SK-N-SH (cell line): ENCODE data around the gene CLEC3A.

ENCODE experiments used
- ELF1 ChIP-seq: IDR thresholded peaks from 2 replicates; pipeline ENCODE4 v1.4.0; 2012
- EP300 ChIP-seq, 2 experiments: IDR thresholded peaks; 2 replicates each; pipeline versions ENCODE4 v1.4.0 to v1.6.1; 2012; ENCODE audit warnings: borderline replicate concordance in 1 of 2, low read depth in 1 of 2, low read length in 1 of 2
- EZH2phosphoT487 ChIP-seq: fragments of 200-600 bp; sonication (generic); IDR thresholded peaks from 2 replicates; pipeline ENCODE4 v1.6.1; 2017; ENCODE audit warnings: low read depth, mixed run types, mild to moderate bottlenecking, antibody characterized with exemption, moderate library complexity, borderline replicate concordance
- POLR2AphosphoS5 ChIP-seq: IDR thresholded peaks from 2 replicates; pipeline ENCODE4 v1.6.1; 2012; ENCODE audit warnings: low read depth, low read length
- SMC3 ChIP-seq: IDR thresholded peaks from 2 replicates; pipeline ENCODE4 v1.6.1; 2012; ENCODE audit warnings: low read depth, low read length, improper control_type of control experiment
- TAF1 ChIP-seq: IDR thresholded peaks from 2 replicates; pipeline ENCODE4 v1.6.1; 2012; ENCODE audit warnings: low read depth, mild to moderate bottlenecking, low read length, moderate library complexity, borderline replicate concordance
- YY1 ChIP-seq: IDR thresholded peaks from 2 replicates; pipeline ENCODE4 v1.4.0; 2012; ENCODE audit warnings: low read depth, mild to moderate bottlenecking
- TF ChIP-seq, protein P1 (sequence below): fragments of 200-600 bp; sonication (generic); IDR thresholded peaks from 2 replicates; pipeline ENCODE4 v1.6.1; 2017; ENCODE audit warnings: antibody characterized with exemption, mild to moderate bottlenecking, moderate library complexity
- TF ChIP-seq, protein P2 (sequence below): IDR thresholded peaks from 2 replicates; pipeline ENCODE4 v1.4.0; 2012; ENCODE audit warnings: low read depth, borderline replicate concordance
- TF ChIP-seq, protein P3 (sequence below): IDR thresholded peaks from 2 replicates; pipeline ENCODE4 v1.6.1; 2012; ENCODE audit warnings: mild to moderate bottlenecking, low read depth, low read length, moderate library complexity
- TF ChIP-seq, protein P4 (sequence below): IDR thresholded peaks from 2 replicates; pipeline ENCODE4 v1.4.0; 2012; ENCODE audit warnings: low read depth, borderline replicate concordance
- TF ChIP-seq, protein P5 (sequence below): IDR thresholded peaks from 2 replicates; pipeline ENCODE4 v1.4.0; 2012; ENCODE audit warnings: low read depth

DNA sequence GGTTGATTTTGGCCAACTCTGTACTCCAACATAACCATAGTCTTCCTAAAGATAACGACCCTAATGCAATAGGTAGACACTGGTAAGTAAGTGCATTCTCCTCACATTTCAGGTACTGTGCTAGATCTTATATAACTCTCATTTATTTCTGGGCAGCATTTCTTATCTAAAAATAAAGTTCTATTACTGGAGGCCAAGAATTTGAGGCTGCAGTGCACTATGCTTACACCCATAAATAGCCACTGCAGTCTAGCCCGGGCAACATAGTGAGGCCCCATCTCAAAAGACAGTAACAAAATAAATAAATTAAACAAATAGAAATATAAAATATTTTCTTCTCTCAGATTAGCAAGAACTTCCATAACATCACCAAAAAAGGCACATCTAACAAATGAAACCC, 12.7 kb downstream of the CLEC3A start:
- TF ChIP-seq POLR2AphosphoS5 (no peak), EP300 (IDR thresholded peaks at IDR 0.05; ENCODE audit: borderline replicate concordance in 1 of 2, low read depth in 1 of 2, low read length in 1 of 2) (no peak), EZH2phosphoT487 (no peak), YY1 (no peak), SMC3 (no peak), ELF1 (no peak), TAF1 (no peak)
- TF ChIP-seq, protein P1, sequence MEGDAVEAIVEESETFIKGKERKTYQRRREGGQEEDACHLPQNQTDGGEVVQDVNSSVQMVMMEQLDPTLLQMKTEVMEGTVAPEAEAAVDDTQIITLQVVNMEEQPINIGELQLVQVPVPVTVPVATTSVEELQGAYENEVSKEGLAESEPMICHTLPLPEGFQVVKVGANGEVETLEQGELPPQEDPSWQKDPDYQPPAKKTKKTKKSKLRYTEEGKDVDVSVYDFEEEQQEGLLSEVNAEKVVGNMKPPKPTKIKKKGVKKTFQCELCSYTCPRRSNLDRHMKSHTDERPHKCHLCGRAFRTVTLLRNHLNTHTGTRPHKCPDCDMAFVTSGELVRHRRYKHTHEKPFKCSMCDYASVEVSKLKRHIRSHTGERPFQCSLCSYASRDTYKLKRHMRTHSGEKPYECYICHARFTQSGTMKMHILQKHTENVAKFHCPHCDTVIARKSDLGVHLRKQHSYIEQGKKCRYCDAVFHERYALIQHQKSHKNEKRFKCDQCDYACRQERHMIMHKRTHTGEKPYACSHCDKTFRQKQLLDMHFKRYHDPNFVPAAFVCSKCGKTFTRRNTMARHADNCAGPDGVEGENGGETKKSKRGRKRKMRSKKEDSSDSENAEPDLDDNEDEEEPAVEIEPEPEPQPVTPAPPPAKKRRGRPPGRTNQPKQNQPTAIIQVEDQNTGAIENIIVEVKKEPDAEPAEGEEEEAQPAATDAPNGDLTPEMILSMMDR = no peak
- TF ChIP-seq, protein P2, sequence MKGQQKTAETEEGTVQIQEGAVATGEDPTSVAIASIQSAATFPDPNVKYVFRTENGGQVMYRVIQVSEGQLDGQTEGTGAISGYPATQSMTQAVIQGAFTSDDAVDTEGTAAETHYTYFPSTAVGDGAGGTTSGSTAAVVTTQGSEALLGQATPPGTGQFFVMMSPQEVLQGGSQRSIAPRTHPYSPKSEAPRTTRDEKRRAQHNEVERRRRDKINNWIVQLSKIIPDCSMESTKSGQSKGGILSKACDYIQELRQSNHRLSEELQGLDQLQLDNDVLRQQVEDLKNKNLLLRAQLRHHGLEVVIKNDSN = no peak
- TF ChIP-seq, protein P3, sequence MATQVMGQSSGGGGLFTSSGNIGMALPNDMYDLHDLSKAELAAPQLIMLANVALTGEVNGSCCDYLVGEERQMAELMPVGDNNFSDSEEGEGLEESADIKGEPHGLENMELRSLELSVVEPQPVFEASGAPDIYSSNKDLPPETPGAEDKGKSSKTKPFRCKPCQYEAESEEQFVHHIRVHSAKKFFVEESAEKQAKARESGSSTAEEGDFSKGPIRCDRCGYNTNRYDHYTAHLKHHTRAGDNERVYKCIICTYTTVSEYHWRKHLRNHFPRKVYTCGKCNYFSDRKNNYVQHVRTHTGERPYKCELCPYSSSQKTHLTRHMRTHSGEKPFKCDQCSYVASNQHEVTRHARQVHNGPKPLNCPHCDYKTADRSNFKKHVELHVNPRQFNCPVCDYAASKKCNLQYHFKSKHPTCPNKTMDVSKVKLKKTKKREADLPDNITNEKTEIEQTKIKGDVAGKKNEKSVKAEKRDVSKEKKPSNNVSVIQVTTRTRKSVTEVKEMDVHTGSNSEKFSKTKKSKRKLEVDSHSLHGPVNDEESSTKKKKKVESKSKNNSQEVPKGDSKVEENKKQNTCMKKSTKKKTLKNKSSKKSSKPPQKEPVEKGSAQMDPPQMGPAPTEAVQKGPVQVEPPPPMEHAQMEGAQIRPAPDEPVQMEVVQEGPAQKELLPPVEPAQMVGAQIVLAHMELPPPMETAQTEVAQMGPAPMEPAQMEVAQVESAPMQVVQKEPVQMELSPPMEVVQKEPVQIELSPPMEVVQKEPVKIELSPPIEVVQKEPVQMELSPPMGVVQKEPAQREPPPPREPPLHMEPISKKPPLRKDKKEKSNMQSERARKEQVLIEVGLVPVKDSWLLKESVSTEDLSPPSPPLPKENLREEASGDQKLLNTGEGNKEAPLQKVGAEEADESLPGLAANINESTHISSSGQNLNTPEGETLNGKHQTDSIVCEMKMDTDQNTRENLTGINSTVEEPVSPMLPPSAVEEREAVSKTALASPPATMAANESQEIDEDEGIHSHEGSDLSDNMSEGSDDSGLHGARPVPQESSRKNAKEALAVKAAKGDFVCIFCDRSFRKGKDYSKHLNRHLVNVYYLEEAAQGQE = no peak
- TF ChIP-seq, protein P4, sequence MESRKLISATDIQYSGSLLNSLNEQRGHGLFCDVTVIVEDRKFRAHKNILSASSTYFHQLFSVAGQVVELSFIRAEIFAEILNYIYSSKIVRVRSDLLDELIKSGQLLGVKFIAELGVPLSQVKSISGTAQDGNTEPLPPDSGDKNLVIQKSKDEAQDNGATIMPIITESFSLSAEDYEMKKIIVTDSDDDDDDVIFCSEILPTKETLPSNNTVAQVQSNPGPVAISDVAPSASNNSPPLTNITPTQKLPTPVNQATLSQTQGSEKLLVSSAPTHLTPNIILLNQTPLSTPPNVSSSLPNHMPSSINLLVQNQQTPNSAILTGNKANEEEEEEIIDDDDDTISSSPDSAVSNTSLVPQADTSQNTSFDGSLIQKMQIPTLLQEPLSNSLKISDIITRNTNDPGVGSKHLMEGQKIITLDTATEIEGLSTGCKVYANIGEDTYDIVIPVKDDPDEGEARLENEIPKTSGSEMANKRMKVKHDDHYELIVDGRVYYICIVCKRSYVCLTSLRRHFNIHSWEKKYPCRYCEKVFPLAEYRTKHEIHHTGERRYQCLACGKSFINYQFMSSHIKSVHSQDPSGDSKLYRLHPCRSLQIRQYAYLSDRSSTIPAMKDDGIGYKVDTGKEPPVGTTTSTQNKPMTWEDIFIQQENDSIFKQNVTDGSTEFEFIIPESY = no peak
- TF ChIP-seq, protein P5, sequence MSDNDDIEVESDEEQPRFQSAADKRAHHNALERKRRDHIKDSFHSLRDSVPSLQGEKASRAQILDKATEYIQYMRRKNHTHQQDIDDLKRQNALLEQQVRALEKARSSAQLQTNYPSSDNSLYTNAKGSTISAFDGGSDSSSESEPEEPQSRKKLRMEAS = no peak
